Small intestine (tissue), 7 donors: Measurements from ENCODE around the gene SF3A2. TPM values are rescaled to one million over a fixed set of nuclear protein-coding genes. Genes with fewer than 3 reads are reported as not detected.

Source experiments
- DNase-seq, 2 donors: peaks; one replicate each; pipeline versions ENCODE4 v3.0.0 to v3.0.0-alpha.2; 2013
- FAIRE-seq: peaks from 2 replicates; lab custom pipeline; 2012; peaks lifted over from hg19 to GRCh38; lab: Jason Lieb, UNC
- H3K27ac ChIP-seq, 3 donors: one replicate each; pipeline ENCODE4 v1.5.1; 2013; ENCODE audit warnings: low read length in 2 of 3, mild to moderate bottlenecking in 2 of 3, control low read depth in 1 of 3, inconsistent platforms in 1 of 3, low read depth in 1 of 3, moderate library complexity in 1 of 3
- H3K27me3 ChIP-seq, 3 donors: one replicate each; pipeline ENCODE4 v1.6.1; 2013; ENCODE audit warnings: low read length in 3 of 3, inconsistent platforms in 1 of 3; ENCODE audit not compliant: control insufficient read depth in 3 of 3, insufficient read depth in 3 of 3
- H3K36me3 ChIP-seq, 3 donors: one replicate each; pipeline ENCODE4 v1.6.1; 2013; ENCODE audit warnings: low read length in 3 of 3, inconsistent platforms in 1 of 3, low read depth in 1 of 3, mild to moderate bottlenecking in 1 of 3, moderate library complexity in 1 of 3; ENCODE audit not compliant: control insufficient read depth in 3 of 3, insufficient read depth in 2 of 3
- H3K4me1 ChIP-seq, 3 donors: one replicate each; pipeline ENCODE4 v1.6.1; 2013; ENCODE audit warnings: low read length in 2 of 3, inconsistent platforms in 1 of 3, low read depth in 1 of 3, mild to moderate bottlenecking in 1 of 3, moderate library complexity in 1 of 3; ENCODE audit not compliant: control insufficient read depth in 3 of 3, insufficient read depth in 2 of 3
- H3K4me3 ChIP-seq, 3 donors: one replicate each; pipeline ENCODE4 v1.5.1; 2013; ENCODE audit warnings: low read length in 3 of 3, control low read depth in 1 of 3, inconsistent platforms in 1 of 3, low read depth in 1 of 3, mild to moderate bottlenecking in 1 of 3, moderate library complexity in 1 of 3
- H3K9me3 ChIP-seq, 2 donors: one replicate each; pipeline ENCODE4 v1.6.1; 2013; ENCODE audit warnings: low read depth in 1 of 2, low read length in 1 of 2; ENCODE audit not compliant: control insufficient read depth in 2 of 2, insufficient read depth in 1 of 2
- WGBS, 3 donors: extraction: QIAGEN DNeasy Blood & Tissue Kit; methylation state at CpG; one replicate each; pipeline ENCODE4 v1.1.7; 2013; 5-methylcytosine and 5-hydroxymethylcytosine counted together
- polyA plus RNA-seq, 4 donors: library from polyadenylated mRNA; stranded (reverse) in 3 of 4; unstranded in 1 of 4; fragments of 200-250 nt in 3 of 4; fragments of 120-200 nt in 1 of 4; gene quantifications; one replicate each; pipeline versions ENCODE4 v1.2.1 to v1.2.3, GENCODE V29; 2013
- donor health status: healthy with polysubstance abuse.
- donor health status: control.
- donor health status: control.
- donor health status: Bipolar disorder and iron deficiency.
- donor health status: healthy.

Gene SF3A2
- polyA plus RNA-seq, 4 donors, result 31.8 to 71.5 (median 40.3) TPM

DNA sequence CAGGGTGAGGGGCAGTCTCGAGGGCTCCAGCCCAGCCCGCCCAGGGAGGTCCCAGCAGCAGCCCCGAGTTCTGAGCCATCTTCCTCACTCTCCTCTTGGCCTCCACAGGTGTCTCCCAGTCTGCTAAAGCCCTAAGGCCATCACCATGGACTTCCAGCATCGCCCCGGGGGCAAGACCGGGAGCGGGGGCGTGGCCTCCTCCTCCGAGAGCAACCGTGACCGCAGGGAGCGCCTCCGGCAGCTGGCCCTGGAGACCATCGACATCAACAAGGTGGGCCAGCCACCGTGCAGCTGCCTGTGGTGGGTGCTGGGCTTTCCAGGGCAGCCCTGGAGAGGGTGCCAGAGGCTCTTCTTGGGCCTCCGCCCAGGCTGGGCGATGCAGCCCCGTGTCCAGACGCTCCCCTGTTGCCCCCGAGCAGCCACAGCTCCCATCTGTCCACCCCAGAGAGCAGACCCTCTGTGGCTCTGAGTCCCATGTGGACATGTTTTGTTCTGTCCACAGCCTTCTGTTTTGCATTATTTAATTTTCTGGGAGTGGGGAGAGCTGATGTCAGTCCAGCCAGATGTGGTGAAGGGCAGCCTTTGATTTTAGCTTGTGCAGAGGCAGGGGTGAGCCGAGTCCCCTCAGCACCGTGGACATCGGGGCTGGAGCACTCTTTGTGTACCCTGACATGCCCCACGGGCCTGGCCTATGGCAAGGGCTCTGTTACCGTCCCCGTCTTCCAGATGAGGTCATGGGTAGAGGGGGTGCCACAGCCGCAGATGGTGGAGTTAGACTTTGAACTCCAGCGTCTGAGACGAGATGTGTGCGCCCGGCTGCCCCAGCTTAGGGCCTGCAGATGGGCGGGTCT is 6.9 kb downstream of the SF3A2 start:
- 36 to 69% (median 44%) methylated on average over 32 of the region's 32 CpGs for WGBS, 3 donors
- peaks cover 5 to 61% (median 17%) of the 10 kb centered on the region in 3 donors for H3K4me1 ChIP-seq
- peaks cover 30 to 90% (median 43%) of the 10 kb centered on the region in 3 donors for H3K36me3 ChIP-seq

DNA sequence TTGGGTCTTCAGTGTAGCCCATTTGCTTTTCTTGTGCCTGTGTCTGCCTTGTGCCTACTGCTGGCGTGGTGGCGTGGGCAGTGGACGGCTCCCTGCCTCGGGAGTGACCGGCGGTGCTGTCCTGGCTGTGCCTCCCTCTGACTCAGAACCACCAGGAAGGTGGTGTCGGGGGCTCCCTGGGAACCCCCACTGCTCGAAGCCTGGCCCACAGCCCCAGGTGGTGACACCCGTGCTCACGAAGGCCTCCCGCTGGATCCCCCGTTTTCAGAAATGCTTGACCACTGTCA is 7.4 kb downstream of the SF3A2 start:
- H3K36me3 ChIP-seq, result peaks cover 30 to 91% (median 43%) of the 10 kb centered on the region in 3 donors
- peaks cover 0 to 4% (median 0%) of the 10 kb centered on the region in 3 donors for H3K27me3 ChIP-seq
- DNase-seq (no peak), FAIRE-seq (no peak)
- H3K27ac ChIP-seq, result peak overlapping the region in 2 of 3 donors; percentile 39 to 93
- H3K4me3 ChIP-seq, result no peak overlapping the region
- H3K4me1 ChIP-seq, result peaks cover 5 to 56% (median 17%) of the 10 kb centered on the region in 3 donors
- whole genome bisulfite sequencing, 3 donors, result 24 to 67% (median 56%) methylated on average over 12 of the region's 12 CpGs
- no peaks in the 10 kb centered on the region for H3K9me3 ChIP-seq

More for the DNA sequence above, 6.9 kb downstream of the SF3A2 start:
- Histone ChIP-seq H3K4me3 (no peak overlapping the region), H3K9me3 (no peaks in the 10 kb centered on the region), H3K27ac (peak overlapping the region; percentile 69 to 93 (median 77)), H3K27me3 (no peaks in the 10 kb centered on the region)
- FAIRE-seq (no peak), DNase-seq (peak; percentile 91 to 94)

DNA sequence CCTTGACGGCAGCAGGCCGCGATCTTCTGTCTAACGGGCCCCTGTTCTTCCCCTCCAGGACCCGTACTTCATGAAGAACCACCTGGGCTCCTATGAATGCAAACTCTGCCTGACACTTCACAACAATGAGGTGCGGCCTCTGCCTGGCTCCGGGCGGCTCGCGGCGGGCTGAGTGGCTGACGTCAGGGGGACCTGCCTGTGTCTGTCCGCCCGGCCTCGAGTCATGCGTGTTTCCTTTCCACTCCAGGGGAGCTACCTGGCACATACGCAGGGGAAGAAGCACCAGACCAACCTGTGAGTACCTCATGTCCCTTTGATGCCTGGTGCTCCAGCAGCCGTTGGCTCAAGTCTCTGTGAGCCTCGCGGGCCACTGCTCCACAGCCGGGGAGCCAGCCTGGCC is 7.9 kb downstream of the SF3A2 start:
- 77 to 84% (median 78%) methylated on average over 21 of the region's 21 CpGs for WGBS, 3 donors
- DNase-seq (no peak), FAIRE-seq (no peak)
- H3K36me3 ChIP-seq, result peaks cover 30 to 95% (median 43%) of the 10 kb centered on the region in 3 donors
- H3K27ac ChIP-seq, result peak overlapping the region in 1 of 3 donors; percentile 93
- H3K27me3 ChIP-seq, result peaks cover 0 to 8% (median 2%) of the 10 kb centered on the region in 3 donors
- H3K4me1 ChIP-seq, result peaks cover 5 to 51% (median 17%) of the 10 kb centered on the region in 3 donors
- H3K4me3 ChIP-seq, result no peak overlapping the region
- H3K9me3 ChIP-seq, result no peaks in the 10 kb centered on the region

DNA sequence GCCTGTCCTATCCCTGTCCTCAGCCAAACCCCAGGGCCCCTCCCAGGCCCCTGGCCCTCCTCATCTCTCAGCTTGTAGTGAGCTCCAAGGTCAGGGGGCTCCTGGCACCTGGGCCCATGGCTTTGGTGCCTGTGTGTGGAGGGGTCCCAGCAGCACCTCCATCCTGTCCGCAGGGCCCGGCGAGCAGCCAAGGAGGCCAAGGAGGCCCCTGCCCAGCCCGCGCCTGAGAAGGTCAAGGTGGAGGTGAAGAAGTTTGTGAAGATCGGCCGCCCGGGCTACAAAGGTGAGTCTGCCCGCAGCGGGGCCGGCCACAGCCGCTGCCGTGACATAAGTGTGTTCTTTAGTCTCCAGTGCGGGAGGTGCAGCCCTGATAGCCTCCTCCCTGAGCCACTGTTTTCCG is 8.6 kb downstream of the SF3A2 start:
- FAIRE-seq, result no peak
- no peak overlapping the region for H3K27ac ChIP-seq
- 93 to 96% (median 96%) methylated on average over 11 to 15 of the region's 15 CpGs for WGBS, 3 donors
- no peak for DNase-seq
- H3K27me3 ChIP-seq, result peaks cover 3 to 16% (median 4%) of the 10 kb centered on the region in 3 donors
- H3K9me3 ChIP-seq, result no peaks in the 10 kb centered on the region
- peaks cover 5 to 52% (median 17%) of the 10 kb centered on the region in 3 donors for H3K4me1 ChIP-seq
- H3K36me3 ChIP-seq, result peaks cover 30 to 90% (median 43%) of the 10 kb centered on the region in 3 donors
- no peak overlapping the region for H3K4me3 ChIP-seq

DNA sequence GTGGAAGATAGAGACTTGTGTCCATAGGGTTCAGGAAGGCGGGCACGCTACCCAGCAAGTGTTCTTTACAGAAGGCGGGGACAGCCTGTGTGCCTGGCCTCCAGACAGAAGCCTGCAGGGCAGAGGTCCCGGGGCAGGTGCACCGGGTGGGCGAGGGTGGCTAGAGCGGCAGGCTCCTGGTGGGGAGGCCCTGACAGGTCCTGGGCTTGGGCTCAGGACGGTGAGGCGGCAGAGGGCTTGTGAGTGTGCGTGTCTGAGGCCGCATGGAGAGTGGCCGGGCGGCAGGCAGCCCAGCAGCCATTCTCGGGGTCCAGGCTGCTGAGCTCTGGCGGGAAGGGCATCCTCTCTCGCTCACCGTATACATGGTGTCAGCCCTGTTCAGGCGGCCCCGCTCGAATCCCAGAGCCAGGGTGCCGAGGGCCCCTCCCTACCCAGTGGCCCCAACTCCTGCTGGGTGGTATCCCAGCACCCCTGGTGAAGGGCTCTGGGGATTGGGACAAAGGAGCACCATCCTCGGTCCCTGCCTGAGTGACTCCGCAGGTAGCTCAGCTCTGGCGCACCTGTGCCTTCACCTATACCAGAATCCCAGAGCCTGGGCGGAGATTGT is 9.5 kb downstream of the SF3A2 start:
- Histone ChIP-seq H3K9me3 (no peaks in the 10 kb centered on the region), H3K4me3 (no peak overlapping the region), H3K4me1 (peaks cover 0 to 47% (median 17%) of the 10 kb centered on the region in 3 donors), H3K36me3 (peaks cover 30 to 82% (median 43%) of the 10 kb centered on the region in 3 donors), H3K27ac (no peak overlapping the region), H3K27me3 (peaks cover 8 to 24% (median 12%) of the 10 kb centered on the region in 3 donors)
- 92 to 98% (median 96%) methylated on average over 15 to 25 of the region's 25 CpGs for WGBS, 3 donors
- FAIRE-seq (no peak), DNase-seq (no peak)

DNA sequence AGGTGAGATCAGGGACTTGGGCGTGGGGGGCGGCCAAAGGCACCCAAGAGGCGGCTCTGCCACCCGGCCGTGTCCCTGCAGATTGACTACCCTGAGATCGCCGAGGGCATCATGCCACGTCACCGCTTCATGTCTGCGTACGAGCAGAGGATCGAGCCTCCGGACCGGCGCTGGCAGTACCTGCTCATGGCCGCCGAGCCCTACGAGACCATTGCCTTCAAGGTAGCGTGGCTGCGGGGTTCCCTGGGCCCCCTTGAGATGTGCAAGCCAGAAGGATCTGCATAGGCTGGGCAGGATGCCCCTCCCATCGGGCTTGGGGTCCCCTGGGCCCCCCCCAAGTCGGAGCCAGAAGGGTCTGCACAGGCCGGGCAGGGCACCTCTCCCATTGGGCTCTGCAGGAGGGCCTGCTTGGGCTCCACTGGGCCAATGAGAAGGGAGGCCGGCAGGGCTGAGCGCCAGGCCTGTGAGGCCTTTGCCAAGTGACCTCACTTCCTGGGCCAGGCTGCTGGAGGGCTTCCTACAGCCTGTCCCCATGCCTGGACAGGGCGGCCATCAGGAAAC is 10.3 kb downstream of the SF3A2 start:
- peaks cover 16 to 28% (median 16%) of the 10 kb centered on the region in 3 donors for H3K27me3 ChIP-seq
- H3K36me3 ChIP-seq, result peaks cover 30 to 74% (median 43%) of the 10 kb centered on the region in 3 donors
- no peak for FAIRE-seq
- H3K9me3 ChIP-seq, result no peaks in the 10 kb centered on the region
- no peak for DNase-seq
- peaks cover 0 to 43% (median 17%) of the 10 kb centered on the region in 3 donors for H3K4me1 ChIP-seq
- H3K27ac ChIP-seq, result no peak overlapping the region
- 84 to 86% (median 85%) methylated on average over 23 to 26 of the region's 26 CpGs for WGBS, 3 donors
- H3K4me3 ChIP-seq, result no peak overlapping the region

DNA sequence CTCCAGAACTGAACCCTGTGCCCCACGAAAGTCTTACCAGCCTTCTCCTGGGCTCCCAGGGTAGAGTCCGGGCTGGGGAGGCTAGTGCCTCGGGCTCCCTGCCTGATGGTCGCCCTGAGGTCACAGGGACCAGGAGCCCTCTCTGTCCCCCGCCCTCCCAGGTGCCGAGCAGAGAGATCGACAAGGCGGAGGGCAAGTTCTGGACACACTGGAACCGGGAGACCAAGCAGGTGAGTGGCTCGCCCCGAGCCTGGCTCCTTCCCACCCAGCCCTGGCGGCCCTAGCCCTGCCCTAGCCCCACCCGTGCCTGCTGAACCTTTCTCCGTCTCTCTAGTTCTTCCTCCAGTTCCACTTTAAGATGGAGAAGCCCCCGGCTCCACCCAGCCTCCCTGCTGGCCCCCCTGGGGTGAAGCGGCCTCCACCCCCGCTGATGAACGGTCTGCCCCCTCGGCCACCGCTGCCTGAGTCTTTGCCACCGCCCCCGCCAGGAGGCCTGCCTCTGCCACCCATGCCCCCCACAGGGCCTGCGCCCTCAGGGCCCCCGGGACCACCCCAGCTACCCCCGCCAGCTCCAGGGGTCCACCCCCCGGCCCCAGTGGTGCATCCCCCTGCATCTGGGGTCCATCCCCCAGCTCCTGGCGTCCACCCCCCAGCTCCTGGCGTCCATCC is 10.9 kb downstream of the SF3A2 start:
- 80 to 87% (median 85%) methylated on average over 22 to 28 of the region's 28 CpGs for WGBS, 3 donors
- H3K4me1 ChIP-seq, result peaks cover 0 to 43% (median 14%) of the 10 kb centered on the region in 3 donors
- peaks cover 18 to 35% (median 18%) of the 10 kb centered on the region in 3 donors for H3K27me3 ChIP-seq
- H3K27ac ChIP-seq, result no peak overlapping the region
- FAIRE-seq (no peak), DNase-seq (no peak)
- peaks cover 30 to 70% (median 43%) of the 10 kb centered on the region in 3 donors for H3K36me3 ChIP-seq
- no peak overlapping the region for H3K4me3 ChIP-seq
- H3K9me3 ChIP-seq, result no peaks in the 10 kb centered on the region
